Right ventricle myocardium superior (tissue), 1 donor: ENCODE results near the gene BMP7. TPM values are rescaled to one million over a fixed set of nuclear protein-coding genes. Genes with fewer than 3 reads are reported as not detected.

ENCODE experiments used
- ATAC-seq: fragments of 200-7000 bp; cut with Tn5 transposase; one replicate; pipeline ENCODE4 v1.9.1; 2020; ENCODE audit warnings: mild to moderate bottlenecking; ENCODE audit not compliant: poor library complexity
- DNase-seq: peaks from one replicate; pipeline ENCODE4 v3.0.0-alpha.2; 2020
- intact Hi-C: fragments of 100-400 bp; cut with DNase I; formaldehyde crosslinking; loops from one replicate; pipeline ENCODE4 v1.11.2; 2022
- long read RNA-seq: library from polyadenylated mRNA; unstranded; transcript quantifications from one replicate; pipeline ENCODE4 v2.0.0, GENCODE V29; 2021
- total RNA-seq: library from RNA; stranded (reverse); fragmentation: NEBNext Ultra II Directional; extraction: Animal tissue kit (Norgen Biotek cat#: 25700); gene quantifications from one replicate; pipeline ENCODE4 v1.2.1, GENCODE V29; 2021
- donor health status: DM: no; HTN: yes; CAD: no; lungs with severe emphysema.

The BMP7 gene
- total RNA-seq, result 23.2 TPM
- long read RNA-seq, full-length matches to known transcripts, result 108 of 122 reads
- long read RNA-seq, partial matches to known transcripts, result 2 of 122 reads
- long read RNA-seq, other reads (novel, unspliced or antisense), result 12 of 122 reads

DNA sequence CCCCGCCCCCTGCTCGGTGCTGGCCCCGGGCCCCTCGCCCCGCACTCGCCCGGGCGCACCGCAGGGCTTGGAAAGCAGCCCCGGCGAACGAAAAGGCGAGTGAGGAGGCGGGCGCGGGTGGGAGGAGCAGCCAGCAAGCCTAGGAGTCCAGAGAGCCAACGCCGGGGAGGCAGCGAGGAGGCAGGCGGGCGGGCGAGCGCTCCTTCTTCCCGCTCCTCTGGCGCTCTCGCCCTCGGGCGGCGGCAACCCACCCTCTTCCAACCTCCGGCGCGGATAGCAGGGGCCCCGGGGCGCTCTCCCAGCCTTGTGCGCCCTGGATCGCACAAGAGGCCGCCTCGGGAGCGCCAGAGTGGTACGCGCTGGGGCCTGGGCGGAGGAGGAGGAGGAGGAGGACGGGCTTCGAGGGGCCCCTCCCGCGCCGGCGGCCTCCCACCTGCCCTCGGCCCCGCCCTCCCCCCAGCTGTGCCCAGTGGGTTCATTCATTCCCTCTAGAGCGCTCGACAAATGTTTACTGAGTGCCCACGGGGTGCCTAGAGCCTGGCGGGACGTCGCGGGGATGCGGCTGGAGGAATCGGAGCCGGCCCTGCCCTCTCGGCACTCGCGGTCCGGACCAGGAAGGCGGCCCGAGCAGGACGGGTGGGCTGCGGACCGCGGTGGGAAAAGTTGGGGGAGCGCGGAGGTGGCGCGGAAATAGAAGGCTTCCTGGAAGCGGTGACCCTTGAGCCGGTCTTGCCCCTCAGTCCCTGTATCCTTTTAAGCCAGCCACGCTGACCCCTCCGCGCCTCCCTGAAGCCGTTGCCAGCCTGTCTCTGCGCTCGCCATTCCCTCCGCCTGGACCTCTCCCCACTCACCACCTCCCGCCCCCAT lies at the start of gene BMP7:
BMP7 (minus strand) TSS at position 351 of the 867 bp plus-strand sequence. CDS start 519 bp downstream, outside the sequence.
- DNase-seq (no peak), ATAC-seq (peak; percentile 38)
- intact Hi-C loops, result loop anchor here (10.0 kb wide), 1 partner anchor 102 kb away; no protein-coding TSS in a partner anchor

GRCh38 chr20:57315976-57316480 lies 49.6 kb upstream of the BMP7 start:
- intact Hi-C loops, result no loop called here
- DNase-seq, result no peak
- ATAC-seq, result no peak

GRCh38 chr20:57315083-57315975 lies 48.9 kb upstream of the BMP7 start:
- no peak for DNase-seq

GRCh38 chr20:57313951-57314350 lies 47.5 kb upstream of the BMP7 start:
- intact Hi-C loops, result no loop called here
- no peak for ATAC-seq
- no peak for DNase-seq

More at GRCh38 chr20:57315083-57315975, 48.9 kb upstream of the BMP7 start:
- ATAC-seq, result no peak
- intact Hi-C loops, result no loop called here

DNA sequence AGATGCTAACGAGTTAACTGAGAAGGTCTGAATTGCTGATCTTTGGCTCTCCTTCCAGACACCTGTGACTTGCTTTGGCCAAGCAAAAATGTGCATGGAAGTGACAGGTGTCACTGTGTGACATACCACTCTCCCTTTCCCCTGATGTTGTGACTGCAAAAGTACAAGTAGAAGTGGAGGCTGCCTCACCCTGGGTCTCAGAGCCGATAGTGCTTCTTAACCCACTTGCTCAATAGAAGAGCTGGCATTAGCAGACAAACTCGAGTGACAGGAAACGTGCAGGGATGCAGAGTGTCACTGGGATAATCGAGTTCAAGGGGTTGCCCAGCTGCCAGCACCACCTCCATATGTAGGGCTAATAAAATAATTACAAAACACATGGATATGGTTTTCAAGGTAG lies 46.8 kb upstream of the BMP7 start:
- DNase-seq, result no peak
- no peak for ATAC-seq
- intact Hi-C loops, result no loop called here

DNA sequence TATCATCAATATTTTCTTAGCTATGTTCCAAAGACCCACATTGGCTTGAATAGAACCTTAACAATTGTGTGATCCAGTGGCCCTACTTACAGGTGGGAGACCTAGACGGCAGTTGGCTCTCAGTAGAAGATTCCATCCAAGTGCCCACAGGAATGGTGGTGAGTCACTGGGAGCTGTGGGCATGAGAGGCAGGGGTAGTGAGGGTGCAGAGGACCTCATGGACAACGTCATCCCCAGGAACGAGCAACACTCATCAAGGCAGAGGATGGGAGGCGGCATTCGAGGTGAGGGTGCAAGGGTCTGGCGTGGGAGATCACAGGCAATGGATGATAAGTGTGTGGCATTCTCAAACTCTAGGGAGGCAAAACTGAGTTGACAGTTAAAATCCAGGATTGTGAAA lies 45.7 kb upstream of the BMP7 start:
- ATAC-seq (no peak), DNase-seq (no peak)
- intact Hi-C loops, result no loop called here

- ATAC-seq, result no peak
- no peak for DNase-seq
- intact Hi-C loops, result no loop called here
Observed at GRCh38 chr20:57310821-57311514, 44.5 kb upstream of the BMP7 start.

- no peak for DNase-seq
- intact Hi-C loops, result no loop called here
- no peak for ATAC-seq
Observed at GRCh38 chr20:57309544-57310115, 43.2 kb upstream of the BMP7 start.

DNA sequence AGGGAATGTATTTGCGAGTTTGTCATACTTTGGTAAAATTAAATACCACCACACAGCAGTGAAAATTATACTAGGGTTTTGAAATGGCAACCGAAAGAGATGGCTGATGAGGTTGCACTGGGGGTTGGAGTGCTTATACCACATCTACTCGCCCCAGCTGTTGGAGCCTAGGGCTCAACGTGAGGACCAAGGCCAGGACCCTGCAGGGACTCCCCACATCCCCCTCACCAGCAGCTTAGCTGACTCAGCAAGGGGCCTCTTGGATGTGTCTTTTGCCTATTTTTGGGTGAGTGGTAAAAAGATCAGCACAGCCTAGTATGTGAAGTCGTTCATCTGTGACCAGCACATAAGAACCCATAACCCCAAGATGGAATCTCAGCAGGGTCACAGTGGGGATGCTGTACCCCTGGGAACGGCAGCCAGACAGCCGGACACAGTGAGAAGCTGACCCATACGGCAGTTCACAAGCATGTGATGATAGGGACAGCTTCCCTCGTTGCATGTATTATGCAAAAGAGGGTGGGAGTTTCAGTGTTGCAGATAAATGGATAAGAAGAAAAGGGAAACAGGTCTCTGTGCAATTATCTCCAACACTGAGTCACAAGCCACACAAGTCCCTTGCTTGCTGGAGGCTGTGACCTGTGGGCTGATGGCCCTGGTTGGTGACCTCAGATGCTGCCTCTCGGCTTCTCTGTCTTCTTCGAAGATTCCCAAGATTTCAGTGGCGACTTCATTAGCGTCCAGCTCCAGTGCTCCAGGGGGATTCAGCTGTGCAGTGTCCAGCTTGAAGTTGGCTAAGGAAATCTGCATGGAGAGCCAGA lies 42.2 kb upstream of the BMP7 start:
- DNase-seq (no peak), ATAC-seq (no peak)
- intact Hi-C loops, result no loop called here

DNA sequence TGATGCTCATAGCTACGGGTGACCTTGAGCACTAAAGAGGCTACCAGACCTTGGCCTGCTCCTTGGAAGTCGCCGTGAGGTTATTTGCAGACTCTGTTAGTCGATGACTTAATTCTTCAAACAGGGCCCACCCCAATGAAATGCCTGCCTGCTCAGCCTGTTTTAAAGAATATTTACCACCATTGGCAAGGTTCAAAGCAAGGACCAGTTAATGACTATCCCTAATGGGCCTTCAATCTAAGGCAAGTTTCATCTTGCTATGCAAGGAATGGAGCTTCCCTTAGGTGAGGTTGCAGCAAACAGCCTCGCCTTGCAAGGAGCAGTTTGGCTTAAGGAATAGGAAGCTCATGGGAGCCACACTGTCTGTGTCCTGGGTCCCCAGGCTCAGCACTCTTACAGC lies 40.3 kb upstream of the BMP7 start:
- no peak for ATAC-seq
- intact Hi-C loops, result no loop called here
- no peak for DNase-seq

DNA sequence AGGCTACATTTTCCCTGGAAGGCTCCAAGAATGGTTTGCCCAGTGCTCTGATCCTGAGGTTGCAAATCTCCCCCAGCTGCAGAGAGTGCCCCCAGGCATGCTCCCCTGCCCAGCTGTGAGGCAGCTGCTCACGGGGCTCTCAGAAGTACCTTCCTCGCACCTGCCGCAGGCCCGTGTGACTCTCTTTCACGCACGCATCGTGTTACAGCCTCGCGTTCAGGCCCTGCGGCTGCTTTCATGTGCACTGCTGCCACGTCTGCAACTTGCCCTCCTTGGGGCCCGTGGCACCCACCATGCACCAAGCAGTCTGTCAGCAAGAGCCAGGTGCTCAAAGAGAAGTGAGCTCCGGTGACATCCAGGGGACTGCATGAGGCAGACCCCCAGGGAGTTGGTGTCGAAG lies 34.6 kb upstream of the BMP7 start:
- no peak for DNase-seq
- intact Hi-C loops, result no loop called here
- no peak for ATAC-seq

GRCh38 chr20:57298457-57298856 lies 32.0 kb upstream of the BMP7 start:
- ATAC-seq, result no peak
- no peak for DNase-seq

GRCh38 chr20:57294550-57294949 lies 28.1 kb upstream of the BMP7 start:
- intact Hi-C loops, result no loop called here
- DNase-seq (no peak), ATAC-seq (no peak)

More at GRCh38 chr20:57298457-57298856, 32.0 kb upstream of the BMP7 start:
- intact Hi-C loops, result no loop called here

- ATAC-seq (no peak), DNase-seq (no peak)
- intact Hi-C loops, result no loop called here
Observed at GRCh38 chr20:57293995-57294394, 27.6 kb upstream of the BMP7 start.

DNA sequence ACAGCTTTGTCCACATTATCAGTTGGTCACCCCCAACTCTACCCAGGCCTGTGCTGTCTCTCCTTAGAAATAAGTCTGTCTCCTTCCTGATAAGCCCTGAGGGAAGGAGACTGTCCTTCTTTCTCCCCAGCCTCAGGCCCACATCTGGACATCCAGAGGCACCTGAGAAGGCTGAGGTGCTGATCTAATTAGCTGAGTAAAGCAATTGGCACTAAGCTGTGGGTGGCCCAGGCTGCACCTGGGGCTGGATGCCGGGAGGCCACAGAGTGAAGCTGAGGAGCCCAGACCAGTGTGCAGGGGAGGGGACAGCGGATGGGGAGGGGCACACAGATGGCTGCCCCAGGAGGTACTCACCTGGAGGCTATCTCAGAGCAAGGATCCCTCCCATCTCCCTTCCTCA lies 26.2 kb upstream of the BMP7 start:
- DNase-seq (no peak), ATAC-seq (no peak)
- intact Hi-C loops, result no loop called here

- ATAC-seq (no peak), DNase-seq (no peak)
- intact Hi-C loops, result no loop called here
Observed at GRCh38 chr20:57291694-57292093, 25.3 kb upstream of the BMP7 start.

DNA sequence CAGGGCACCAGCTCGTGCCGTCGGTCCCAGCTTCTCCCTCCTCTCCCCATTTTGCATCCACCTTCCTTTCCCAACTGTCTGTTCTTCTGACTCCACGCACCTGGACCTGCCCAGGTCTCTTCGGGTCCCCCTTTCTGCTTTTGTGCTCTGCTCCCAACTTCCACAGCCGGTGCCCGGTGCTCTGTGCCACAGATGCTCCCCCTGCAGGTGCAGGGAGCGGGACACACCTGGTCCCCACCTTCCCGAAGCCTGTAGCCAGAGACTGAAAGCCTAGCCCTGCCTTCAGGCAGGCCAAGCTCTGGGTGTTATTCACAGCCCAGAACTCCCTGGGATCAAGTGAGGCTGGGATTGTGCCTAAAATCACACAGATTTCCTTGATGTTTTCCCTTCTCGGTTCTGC lies 24.6 kb upstream of the BMP7 start:
- intact Hi-C loops, result no loop called here
- ATAC-seq, result no peak

GRCh38 chr20:57290178-57290484 lies 23.7 kb upstream of the BMP7 start:
- intact Hi-C loops, result no loop called here
- DNase-seq (no peak), ATAC-seq (no peak)

More for the DNA sequence above, 24.6 kb upstream of the BMP7 start:
- no peak for DNase-seq
